Gastrocnemius medialis (tissue), 4 donors: ENCODE measurements around the gene C1orf122. TPM values are rescaled to one million over a fixed set of nuclear protein-coding genes. Genes with fewer than 3 reads are reported as not detected.
A peak's percentile ranks its signal among the peaks of the same experiment; 100 is the strongest.

Experiments used
- ATAC-seq, 2 donors: fragments of 150-250 bp; one replicate each; pipeline ENCODE4 v1.9.1; 2016
- DNase-seq, 2 donors: peaks; one replicate each; pipeline ENCODE4 v3.0.0-alpha.2; 2019
- H3K27ac ChIP-seq, 4 donors: fragments of 200-600 bp; sonication (generic); 1 replicate in 1 of 4; 2 replicates in 3 of 4; pipeline ENCODE4 v1.5.1; 2016 to 2018; ENCODE audit warnings: mild to moderate bottlenecking in 2 of 4, moderate library complexity in 1 of 4
- H3K27me3 ChIP-seq, 3 donors: fragments of 200-600 bp; sonication (generic) in 2 of 3; 1 replicate in 1 of 3; 2 replicates in 2 of 3; pipeline versions ENCODE4 v1.5.1 to v1.6.0; 2016 to 2019; ENCODE audit warnings: mild to moderate bottlenecking in 1 of 3, moderate library complexity in 1 of 3
- H3K36me3 ChIP-seq, 2 donors: fragments of 200-600 bp; sonication (generic) in 1 of 2; one replicate each; pipeline ENCODE4 v1.5.1; 2017 to 2018
- H3K4me1 ChIP-seq, 2 donors: fragments of 200-600 bp; sonication (generic) in 1 of 2; one replicate each; pipeline ENCODE4 v1.5.1; 2016 to 2017; ENCODE audit warnings: mild to moderate bottlenecking in 2 of 2
- H3K4me3 ChIP-seq, 4 donors: fragments of 200-600 bp; sonication (generic) in 3 of 4; 1 replicate in 1 of 4; 2 replicates in 3 of 4; pipeline ENCODE4 v1.5.1; 2016 to 2019; ENCODE audit warnings: mild to moderate bottlenecking in 2 of 4
- H3K9me3 ChIP-seq, 3 donors: fragments of 200-600 bp; sonication (generic) in 2 of 3; 1 replicate in 1 of 3; 2 replicates in 2 of 3; pipeline ENCODE4 v1.5.1; 2016 to 2019
- POLR2A ChIP-seq, 2 donors: fragments of 450-650 bp; IDR thresholded peaks; one replicate each; pipeline ENCODE4 v1.6.1; 2017; ENCODE audit warnings: antibody characterized with exemption in 2 of 2, mild to moderate bottlenecking in 2 of 2, moderate library complexity in 2 of 2
- in situ Hi-C, 4 donors: fragments of 200-750 bp; cut with MboI; loops; one replicate each; pipeline versions ENCODE4 v1.15.0 to v1.8.0; 2017; ENCODE audit warnings: low sequenced_read_pairs in 4 of 4
- intact Hi-C: fragments of 100-400 bp; cut with DNase I; formaldehyde crosslinking; loops from one replicate; pipeline ENCODE4 v1.15.1; 2023; ENCODE audit warnings: low total_unique reads
- total RNA-seq, 4 donors: library from RNA; depleted of rRNA; stranded (reverse); fragments of >200 nt; gene quantifications; one replicate each; pipeline versions ENCODE4 v1.1.0 to v1.2.3, GENCODE V29; 2016
- TF ChIP-seq, protein P1 (sequence below), 5 experiments: fragments of 450-650 bp in 3 of 5; fragments of 200-600 bp in 2 of 5; sonication (generic) in 2 of 5; IDR thresholded peaks in 4 of 5; conservative IDR thresholded peaks in 1 of 5; 1 replicate in 4 of 5; 2 replicates in 1 of 5; pipeline ENCODE4 v1.5.1; 2016 to 2019; ENCODE audit warnings: antibody characterized with exemption in 5 of 5, mild to moderate bottlenecking in 3 of 5, moderate library complexity in 3 of 5

The C1orf122 gene
- total RNA-seq, 4 donors from 2014 or later, result 41.2 to 96.0 (median 56.8) TPM

DNA sequence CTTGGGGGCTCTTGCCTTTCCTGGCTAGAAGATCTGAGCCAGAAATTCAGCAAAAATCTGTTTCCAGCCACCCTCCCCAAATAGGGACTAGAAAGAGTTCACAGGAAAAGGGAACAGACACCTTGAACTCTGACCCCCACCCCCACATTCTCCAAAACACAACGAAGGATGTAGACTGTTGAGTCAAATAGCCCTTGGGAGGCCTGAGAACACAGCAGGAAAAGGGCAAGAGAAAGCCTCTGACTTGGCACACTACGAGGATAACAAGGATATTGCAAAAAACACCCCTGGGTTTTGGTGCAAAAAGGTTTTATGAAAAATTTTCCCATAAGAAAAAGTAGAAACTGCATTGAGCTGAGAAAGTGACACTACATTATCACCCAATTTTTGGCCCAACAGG, 2.4 kb downstream of the C1orf122 start:
- Histone ChIP-seq H3K27me3 (no peaks in the 10 kb centered on the region), H3K36me3 (peaks cover 0 to 18% of the 10 kb centered on the region in 2 donors), H3K4me3 (no peak overlapping the region), H3K27ac (peak overlapping the region; percentile 89 to 98 (median 96)), H3K4me1 (peaks cover 44% of the 10 kb centered on the region in 2 donors), H3K9me3 (no peaks in the 10 kb centered on the region)
- intact Hi-C loops (loop anchor here (2.0 to 5.0 kb wide), 3 partner anchors 117 to 1049 kb away; partner anchors contain the start of genes CDCA8, INPP5B and RRAGC), in situ Hi-C loops (loop anchor here in 2 of 4 donors (5.0 to 10.0 kb wide), 2 partner anchors 47 to 55 kb away; partner anchors contain the start of gene MTF1 (in 1 of the 2))
- no peak for DNase-seq
- no peak for ATAC-seq
- TF ChIP-seq, protein P1, sequence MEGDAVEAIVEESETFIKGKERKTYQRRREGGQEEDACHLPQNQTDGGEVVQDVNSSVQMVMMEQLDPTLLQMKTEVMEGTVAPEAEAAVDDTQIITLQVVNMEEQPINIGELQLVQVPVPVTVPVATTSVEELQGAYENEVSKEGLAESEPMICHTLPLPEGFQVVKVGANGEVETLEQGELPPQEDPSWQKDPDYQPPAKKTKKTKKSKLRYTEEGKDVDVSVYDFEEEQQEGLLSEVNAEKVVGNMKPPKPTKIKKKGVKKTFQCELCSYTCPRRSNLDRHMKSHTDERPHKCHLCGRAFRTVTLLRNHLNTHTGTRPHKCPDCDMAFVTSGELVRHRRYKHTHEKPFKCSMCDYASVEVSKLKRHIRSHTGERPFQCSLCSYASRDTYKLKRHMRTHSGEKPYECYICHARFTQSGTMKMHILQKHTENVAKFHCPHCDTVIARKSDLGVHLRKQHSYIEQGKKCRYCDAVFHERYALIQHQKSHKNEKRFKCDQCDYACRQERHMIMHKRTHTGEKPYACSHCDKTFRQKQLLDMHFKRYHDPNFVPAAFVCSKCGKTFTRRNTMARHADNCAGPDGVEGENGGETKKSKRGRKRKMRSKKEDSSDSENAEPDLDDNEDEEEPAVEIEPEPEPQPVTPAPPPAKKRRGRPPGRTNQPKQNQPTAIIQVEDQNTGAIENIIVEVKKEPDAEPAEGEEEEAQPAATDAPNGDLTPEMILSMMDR (IDR thresholded peaks at IDR 0.05 in 4 of 5, conservative IDR thresholded peaks at IDR 0.05 in 1 of 5), result no peak
- no peak for TF ChIP-seq POLR2A (IDR thresholded peaks at IDR 0.05)

DNA sequence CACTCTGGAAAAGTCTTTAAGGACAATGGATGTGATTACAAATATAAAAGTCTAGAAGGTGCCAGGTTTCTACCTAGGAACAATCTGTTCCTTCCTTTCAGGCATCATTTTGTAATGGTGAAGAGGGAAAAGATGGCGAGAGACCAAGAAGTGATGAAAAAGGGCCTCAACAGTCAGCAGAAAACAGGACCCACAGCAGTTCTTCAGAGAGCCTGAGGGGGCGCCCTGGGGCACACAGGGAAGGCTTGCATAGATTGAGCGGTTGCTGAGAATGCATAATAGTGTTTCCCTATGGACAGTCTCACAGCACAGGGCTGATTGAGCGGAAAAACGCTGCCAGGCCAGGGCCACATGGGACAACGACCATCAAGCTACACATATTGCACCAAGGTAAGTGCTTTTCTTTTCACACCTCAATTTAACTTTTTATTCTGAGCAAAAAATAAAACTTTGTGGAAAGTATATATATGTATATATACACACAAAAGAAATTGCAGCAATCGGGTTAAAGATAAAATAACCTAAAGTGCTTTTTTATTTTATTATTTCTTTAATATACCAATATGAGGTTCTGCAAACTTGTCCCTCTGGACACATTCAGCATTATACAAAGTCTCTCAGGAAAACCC, 3.6 kb downstream of the C1orf122 start:
- Histone ChIP-seq H3K4me3 (no peak overlapping the region), H3K27me3 (no peaks in the 10 kb centered on the region), H3K36me3 (peaks cover 0 to 14% of the 10 kb centered on the region in 2 donors), H3K4me1 (peaks cover 44% of the 10 kb centered on the region in 2 donors), H3K27ac (peak overlapping the region; percentile 12 to 98 (median 96)), H3K9me3 (no peaks in the 10 kb centered on the region)
- in situ Hi-C loops, result no loop called here
- peak; percentile 6 to 56 for ATAC-seq
- peak; percentile 38 to 80 for DNase-seq
- TF ChIP-seq, protein P1 (IDR thresholded peaks at IDR 0.05 in 4 of 5, conservative IDR thresholded peaks at IDR 0.05 in 1 of 5), result peak; percentile 54 to 79 (median 72)
- TF ChIP-seq POLR2A (IDR thresholded peaks at IDR 0.05), result no peak
- intact Hi-C loops, result loop anchor here (5.0 kb wide), 1 partner anchor 136 kb away; the partner anchor contains the start of gene INPP5B

DNA sequence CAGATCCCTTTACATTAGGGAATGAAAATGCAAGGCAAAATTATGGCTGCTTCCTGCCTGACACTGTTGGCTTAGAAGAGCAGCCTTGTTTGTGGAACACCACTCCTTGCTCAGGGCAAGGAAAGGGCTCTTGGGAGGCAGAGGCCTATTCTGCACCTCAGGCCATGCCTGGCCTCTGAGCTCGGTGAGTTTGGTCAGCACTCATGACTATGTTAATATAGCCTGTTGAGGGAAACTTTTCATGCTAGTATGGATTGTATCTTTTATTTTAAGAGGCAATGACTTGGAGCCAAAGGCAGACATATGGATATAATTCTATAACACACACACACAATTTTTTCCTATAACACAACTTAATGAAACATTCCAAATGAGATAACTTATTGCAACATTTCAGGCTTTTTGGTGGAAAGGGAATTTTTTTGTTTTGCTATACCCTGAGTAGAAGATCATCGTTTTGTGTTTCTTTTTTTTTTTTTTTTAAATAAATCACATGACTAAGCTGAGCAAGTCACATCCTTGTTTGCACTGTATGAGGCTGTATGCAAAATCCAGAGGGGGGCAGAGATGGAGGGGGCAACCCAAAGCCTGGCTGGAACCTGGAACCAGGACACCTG, 6.0 kb downstream of the C1orf122 start:
- intact Hi-C loops, result loop anchor here (5.0 kb wide), 1 partner anchor 134 kb away; the partner anchor contains the start of gene INPP5B
- Histone ChIP-seq H3K4me1 (peaks cover 34% of the 10 kb centered on the region in 2 donors), H3K9me3 (no peaks in the 10 kb centered on the region), H3K27me3 (no peaks in the 10 kb centered on the region), H3K36me3 (peaks cover 0 to 9% of the 10 kb centered on the region in 2 donors), H3K27ac (peak overlapping the region; percentile 48 to 68 (median 58)), H3K4me3 (no peak overlapping the region)
- no peak for TF ChIP-seq POLR2A (IDR thresholded peaks at IDR 0.05)
- TF ChIP-seq, protein P1 (IDR thresholded peaks at IDR 0.05 in 4 of 5, conservative IDR thresholded peaks at IDR 0.05 in 1 of 5), result no peak
- ATAC-seq (no peak), DNase-seq (no peak)
- in situ Hi-C loops, result no loop called here

DNA sequence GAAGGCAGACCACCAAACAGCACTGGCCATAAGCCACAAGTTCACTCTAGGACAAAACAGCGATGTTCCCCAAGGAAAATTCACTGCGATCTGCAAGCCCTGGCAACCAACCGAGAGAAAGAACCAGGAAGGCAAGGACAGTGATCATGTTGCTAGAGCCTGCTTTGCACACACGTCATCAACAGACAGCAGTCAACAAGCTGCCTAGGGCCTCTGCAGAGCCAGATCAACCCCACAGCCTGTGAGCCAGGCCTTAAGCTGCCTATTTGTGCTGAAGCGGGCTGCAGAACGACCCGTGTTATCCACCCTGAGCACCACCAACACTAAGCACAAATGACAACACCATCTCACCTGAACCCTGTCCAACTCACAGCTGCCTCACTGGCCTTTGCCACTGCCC, 6.7 kb downstream of the C1orf122 start:
- DNase-seq, result peak; percentile 23 to 48
- H3K36me3 ChIP-seq, result peaks cover 0 to 15% of the 10 kb centered on the region in 2 donors
- H3K27me3 ChIP-seq, result no peaks in the 10 kb centered on the region
- intact Hi-C loops, result loop anchor here (5.0 kb wide), 1 partner anchor 133 kb away; the partner anchor contains the start of gene INPP5B
- no peaks in the 10 kb centered on the region for H3K9me3 ChIP-seq
- ATAC-seq, result peak; percentile 61 to 79
- peaks cover 28 to 29% of the 10 kb centered on the region in 2 donors for H3K4me1 ChIP-seq
- in situ Hi-C loops, result no loop called here
- TF ChIP-seq POLR2A (IDR thresholded peaks at IDR 0.05), result no peak
- TF ChIP-seq, protein P1 (IDR thresholded peaks at IDR 0.05 in 4 of 5, conservative IDR thresholded peaks at IDR 0.05 in 1 of 5), result no peak
- peak overlapping the region; percentile 48 to 68 (median 58) for H3K27ac ChIP-seq
- no peak overlapping the region for H3K4me3 ChIP-seq
